SK-N-SH (cell line): Measurements from ENCODE around the gene MBTPS1. TPM values are rescaled to one million over a fixed set of nuclear protein-coding genes. Genes with fewer than 3 reads are reported as not detected.

Source experiments
- CTCF ChIA-PET: fragments of 300-600, 350-600 bp; formaldehyde crosslinking; extraction: SDS; loops from one replicate; lab custom pipeline; 2021; lab: Yijun Ruan, JAX
- POLR2A ChIA-PET: fragments of 350-600 bp; sonication (Branson Sonifier 250); formaldehyde crosslinking; extraction: SDS; loops from one replicate; lab custom pipeline; 2020; ENCODE audit warnings: antibody characterized with exemption, inconsistent platforms; lab: Yijun Ruan, JAX
- DNase-seq: peaks from one replicate; pipeline ENCODE4 v3.0.0; 2012
- H2AFZ ChIP-seq: fragments of 200-600 bp; sonication (generic); 2 replicates; pipeline ENCODE4 v1.8.1; 2016; ENCODE audit warnings: antibody characterized with exemption, mild to moderate bottlenecking, low read depth
- H3F3A ChIP-seq: fragments of 200-600 bp; sonication (generic); replicated peaks from 2 replicates; pipeline ENCODE3; 2016; ENCODE audit warnings: antibody characterized with exemption, mild to moderate bottlenecking; ENCODE audit not compliant: insufficient read depth
- H3K27ac ChIP-seq, 2 experiments: fragments of 200-500 bp in 1 of 2; fragments of 200-600 bp in 1 of 2; sonication (Bioruptor generic) in 1 of 2; sonication (generic), shearing (Covaris generic) in 1 of 2; 2 replicates each; pipeline versions ENCODE4 v1.5.1 to v1.6.1; 2014 to 2016; ENCODE audit warnings: low read depth in 2 of 2, inconsistent platforms in 1 of 2, low read length in 1 of 2, mild to moderate bottlenecking in 1 of 2, mixed read lengths in 1 of 2
- H3K27me3 ChIP-seq: fragments of 200-600 bp; sonication (generic), shearing (Covaris generic); 2 replicates; pipeline ENCODE4 v1.6.1; 2016; ENCODE audit warnings: mixed run types; ENCODE audit not compliant: insufficient read depth
- H3K36me3 ChIP-seq, 2 experiments: fragments of 200-500 bp in 1 of 2; fragments of 200-600 bp in 1 of 2; sonication (Bioruptor generic) in 1 of 2; sonication (generic) in 1 of 2; replicated peaks in 1 of 2; 2 replicates each; pipeline versions ENCODE3 to v1.5.1; 2014 to 2016; ENCODE audit warnings: low read length in 1 of 2, mild to moderate bottlenecking in 1 of 2; ENCODE audit not compliant: insufficient read depth in 2 of 2, control insufficient read depth in 1 of 2
- H3K4me1 ChIP-seq, 2 experiments: fragments of 200-500 bp in 1 of 2; fragments of 200-600 bp in 1 of 2; sonication (Bioruptor generic) in 1 of 2; sonication (generic), shearing (Covaris generic) in 1 of 2; 2 replicates each; pipeline versions ENCODE4 v1.5.1 to v1.6.1; 2014 to 2016; ENCODE audit warnings: low read depth in 1 of 2, low read length in 1 of 2, mixed run types in 1 of 2; ENCODE audit not compliant: insufficient read depth in 2 of 2, control insufficient read depth in 1 of 2
- H3K4me2 ChIP-seq: fragments of 200-600 bp; sonication (generic), shearing (Covaris generic); 2 replicates; pipeline ENCODE4 v1.6.1; 2017; ENCODE audit warnings: mixed run types
- H3K4me3 ChIP-seq, 2 experiments: fragments of 200-500 bp in 1 of 2; fragments of 200-600 bp in 1 of 2; sonication (Bioruptor generic) in 1 of 2; sonication (generic), shearing (Covaris generic) in 1 of 2; 2 replicates each; pipeline versions ENCODE4 v1.5.1 to v1.8.1; 2014 to 2016; ENCODE audit warnings: low read depth in 2 of 2, inconsistent platforms in 1 of 2, low read length in 1 of 2, mild to moderate bottlenecking in 1 of 2, mixed read lengths in 1 of 2, moderate library complexity in 1 of 2
- H3K79me2 ChIP-seq: fragments of 200-600 bp; sonication (generic); 2 replicates; pipeline ENCODE4 v1.8.1; 2017; ENCODE audit warnings: mild to moderate bottlenecking; ENCODE audit not compliant: insufficient read depth
- H3K9ac ChIP-seq: fragments of 200-600 bp; sonication (generic); 2 replicates; pipeline ENCODE4 v1.6.1; 2017; ENCODE audit warnings: mixed run types
- H3K9me2 ChIP-seq: fragments of 200-600 bp; sonication (generic); 2 replicates; pipeline ENCODE4 v1.6.1; 2017; ENCODE audit warnings: mixed run types
- H3K9me3 ChIP-seq: fragments of 200-600 bp; sonication (generic); 2 replicates; pipeline ENCODE4 v1.6.1; 2017; ENCODE audit warnings: mixed run types, mild to moderate bottlenecking, moderate library complexity
- H4K20me1 ChIP-seq: fragments of 200-600 bp; sonication (generic); 2 replicates; pipeline ENCODE4 v1.6.1; 2017; ENCODE audit warnings: mild to moderate bottlenecking, mixed run types; ENCODE audit not compliant: insufficient read depth
- CHD2 ChIP-seq: fragments of 150-350 bp; IDR thresholded peaks from 2 replicates; pipeline ENCODE4 v1.6.1; 2018; ENCODE audit warnings: low read length; ENCODE audit not compliant: partially characterized antibody
- CTCF ChIP-seq: fragments of 200-600 bp; sonication (generic); IDR thresholded peaks from 2 replicates; pipeline ENCODE4 v1.6.1; 2017; ENCODE audit warnings: antibody characterized with exemption, mild to moderate bottlenecking, moderate library complexity
- ELF1 ChIP-seq: IDR thresholded peaks from 2 replicates; pipeline ENCODE4 v1.4.0; 2012
- IRF3 ChIP-seq: fragments of 150-350 bp; IDR thresholded peaks from 2 replicates; pipeline ENCODE4 v1.6.1; 2016; ENCODE audit warnings: mild to moderate bottlenecking, low read depth, low read length
- JUND ChIP-seq: IDR thresholded peaks from 2 replicates; pipeline ENCODE4 v1.4.0; 2012
- MAX ChIP-seq: IDR thresholded peaks from 2 replicates; pipeline ENCODE4 v1.4.0; 2012; ENCODE audit warnings: low read depth
- NRF1 ChIP-seq: IDR thresholded peaks from 2 replicates; pipeline ENCODE4 v1.6.1; 2012; ENCODE audit warnings: low read depth, mild to moderate bottlenecking, low read length
- RFX5 ChIP-seq: IDR thresholded peaks from 2 replicates; pipeline ENCODE4 v1.6.1; 2012; ENCODE audit warnings: mild to moderate bottlenecking, improper control_type of control experiment, low read length
- SIN3A ChIP-seq: IDR thresholded peaks from 2 replicates; pipeline ENCODE4 v1.6.1; 2012; ENCODE audit warnings: low read depth, mild to moderate bottlenecking, low read length, moderate library complexity, borderline replicate concordance
- TEAD4 ChIP-seq: IDR thresholded peaks from 2 replicates; pipeline ENCODE4 v1.4.0; 2012; ENCODE audit warnings: mild to moderate bottlenecking, borderline replicate concordance; ENCODE audit not compliant: insufficient read depth
- USF2 ChIP-seq: fragments of 150-350 bp; IDR thresholded peaks from 2 replicates; pipeline ENCODE4 v1.6.1; 2017; ENCODE audit warnings: antibody characterized with exemption, low read length, low read depth, borderline replicate concordance
- whole genome bisulfite sequencing: methylation state at CpG from one replicate; pipeline ENCODE4 v1.1.6; 2017; ENCODE audit warnings: low lambda C conversion rate; 5-methylcytosine and 5-hydroxymethylcytosine counted together
- polyA plus RNA-seq, 3 experiments: library from polyadenylated mRNA; depleted of rRNA; stranded (reverse); fragments of >200 nt; gene quantifications; 2 replicates each; pipeline ENCODE4 v1.2.3, GENCODE V29; 2012

The MBTPS1 gene
- polyA plus RNA-seq, 1 of the 3 experiments (the other 2 are of a cell fraction), result 84.9 TPM

- TF ChIP-seq CTCF (no peak), NRF1 (no peak), TEAD4 (no peak), RFX5 (no peak), CHD2 (no peak), IRF3 (no peak), SIN3A (no peak)
Measured at GRCh38 chr16:84042879-84043485, 73.8 kb downstream of the MBTPS1 start (continued).

GRCh38 chr16:84042308-84042878 lies 74.3 kb downstream of the MBTPS1 start, which contains the start of gene SLC38A8:
Gene SLC38A8, minus strand, starts transcription at chr16:84042795. Its CDS starts 638 bp downstream, at chr16:84042157.
- no peak within 1 kb of the TSS for H3K27ac ChIP-seq
- CTCF ChIA-PET, result interaction anchor here (0.8 to 6.3 kb wide), 8 partner anchors 13 to 85 kb away, joined by 3 to 57 read pairs (median 6); no protein-coding TSS in a partner anchor

More at GRCh38 chr16:84042308-84042878, 74.3 kb downstream of the MBTPS1 start, which contains the start of gene SLC38A8:
- POLR2A ChIA-PET, result no interaction called here
- H4K20me1 ChIP-seq, result no peaks in the 10 kb centered on the region
- H3F3A ChIP-seq, result no peaks in the 10 kb centered on the region
- no peak within 1 kb of the TSS for H3K9ac ChIP-seq
- no peaks in the 10 kb centered on the region for H3K9me2 ChIP-seq
- no peaks in the 10 kb centered on the region; the same call in 1 of the 2 replicates for H3K27me3 ChIP-seq
- no peaks in the 10 kb centered on the region for H3K79me2 ChIP-seq
- H3K36me3 ChIP-seq, result no peaks in the 10 kb centered on the region
- H3K4me2 ChIP-seq, result no peak within 1 kb of the TSS
- H3K4me3 ChIP-seq, result no peak within 1 kb of the TSS
- peaks cover 0 to 5% of the 10 kb centered on the region in 2 experiments; a peak in 1 of 4 replicates for H3K4me1 ChIP-seq
- no peaks in the 10 kb centered on the region for H3K9me3 ChIP-seq
- H2AFZ ChIP-seq, result no peak within 1 kb of the TSS
- DNase-seq, result no peak
- TF ChIP-seq ELF1 (no peak), RFX5 (no peak), JUND (no peak), USF2 (no peak), MAX (no peak)
- WGBS, result 55% methylated on average over 6 of the region's 9 CpGs
